Measurements from ENCODE around the gene MAD1L1. TPM values are rescaled to one million over a fixed set of nuclear protein-coding genes. Genes with fewer than 3 reads are reported as not detected.

The MAD1L1 gene
- total and polyA plus RNA-seq, 7 donors: 11.7 to 17.5 (median 15.6) TPM

GRCh38 chr7:1897076-1897860 is 335.5 kb downstream of the MAD1L1 start:
- intact Hi-C loops (cut with DNase I): no loop called here
- WGBS, 3 donors: 85 to 96% (median 95%) methylated on average over 41 of the region's 41 CpGs
- H3K4me3 ChIP-seq: no peak overlapping the region
- peaks cover 28% of the 10 kb centered on the region for H3K4me1 ChIP-seq
- H3K36me3 ChIP-seq (ENCODE audit: insufficient read depth in 1 of 2, low read depth in 1 of 2): peaks cover 0 to 3% of the 10 kb centered on the region in 2 donors
- TF ChIP-seq CTCF (IDR thresholded peaks at IDR 0.05): no peak
- no peaks in the 10 kb centered on the region for H3K9me3 ChIP-seq
- H3K27me3 ChIP-seq (ENCODE audit: insufficient read depth in 3 of 3, low read length in 2 of 3): no peaks in the 10 kb centered on the region
- no peak for ATAC-seq
- peak in 1 of 2 donors; percentile 42 for DNase-seq
- no peak overlapping the region for H3K27ac ChIP-seq

GRCh38 chr7:1895664-1896515 is 336.9 kb downstream of the MAD1L1 start:
- Histone ChIP-seq H3K27me3 (ENCODE audit: insufficient read depth in 3 of 3, low read length in 2 of 3) (no peaks in the 10 kb centered on the region), H3K4me1 (peaks cover 28% of the 10 kb centered on the region), H3K27ac (peak overlapping the region; percentile 24), H3K9me3 (no peaks in the 10 kb centered on the region), H3K4me3 (no peak overlapping the region), H3K36me3 (ENCODE audit: insufficient read depth in 1 of 2, low read depth in 1 of 2) (peaks cover 0 to 3% of the 10 kb centered on the region in 2 donors)
- peak; percentile 50 to 86 for DNase-seq
- TF ChIP-seq CTCF (IDR thresholded peaks at IDR 0.05): no peak
- ATAC-seq: peak; percentile 48 to 91 (median 78)
- WGBS, 3 donors: 55 to 59% (median 57%) methylated on average over 26 to 30 of the region's 30 CpGs
- intact Hi-C loops (cut with DNase I): no loop called here

- Histone ChIP-seq H3K36me3 (ENCODE audit: insufficient read depth in 1 of 2, low read depth in 1 of 2) (peaks cover 0 to 3% of the 10 kb centered on the region in 2 donors), H3K27me3 (ENCODE audit: insufficient read depth in 3 of 3, low read length in 2 of 3) (no peaks in the 10 kb centered on the region), H3K9me3 (no peaks in the 10 kb centered on the region), H3K4me3 (no peak overlapping the region), H3K27ac (peak overlapping the region; percentile 24), H3K4me1 (peaks cover 28% of the 10 kb centered on the region)
- 64 to 74% (median 72%) methylated on average over 15 of the region's 15 CpGs for WGBS, 3 donors
- TF ChIP-seq CTCF (IDR thresholded peaks at IDR 0.05): no peak
- DNase-seq (peak in 1 of 2 donors; percentile 46), ATAC-seq (no peak)
- intact Hi-C loops (cut with DNase I): no loop called here
Measured at GRCh38 chr7:1894906-1895663, 337.7 kb downstream of the MAD1L1 start.

DNA sequence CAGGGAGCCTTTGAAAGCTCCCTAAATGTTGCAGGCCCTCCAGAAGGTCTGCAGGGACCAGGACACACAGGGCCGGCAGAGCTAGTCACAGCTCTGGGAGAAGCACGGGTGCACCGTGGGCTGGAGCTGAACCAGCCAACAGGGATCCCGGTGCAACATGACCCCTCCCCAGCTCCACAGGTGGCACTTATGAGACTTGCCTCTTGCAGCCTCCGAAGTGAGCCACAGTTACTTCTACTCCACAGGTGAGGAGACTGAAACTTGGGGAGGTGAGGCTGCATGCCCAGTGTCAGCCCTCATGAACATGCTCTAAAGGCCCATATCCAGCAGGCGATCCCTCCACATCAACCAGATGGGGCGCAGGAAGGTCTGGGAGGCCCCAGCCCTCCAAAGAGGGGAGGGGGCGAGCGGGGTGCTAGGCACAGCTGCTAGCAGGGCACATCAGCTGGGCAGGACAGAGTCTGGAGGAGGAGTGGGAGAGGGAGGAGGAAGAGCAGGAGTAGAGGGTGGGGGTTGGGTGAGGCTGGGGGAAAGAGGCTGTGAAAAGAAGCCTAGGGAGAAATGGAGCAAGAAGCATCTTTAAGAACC is 338.3 kb downstream of the MAD1L1 start:
- intact Hi-C loops (cut with DNase I): no loop called here

More for the DNA sequence above, 338.3 kb downstream of the MAD1L1 start:
- peak in 1 of 2 donors; percentile 18 for DNase-seq
- Histone ChIP-seq H3K9me3 (no peaks in the 10 kb centered on the region), H3K27ac (no peak overlapping the region), H3K4me3 (no peak overlapping the region), H3K36me3 (ENCODE audit: insufficient read depth in 1 of 2, low read depth in 1 of 2) (peaks cover 0 to 3% of the 10 kb centered on the region in 2 donors), H3K4me1 (peaks cover 25% of the 10 kb centered on the region), H3K27me3 (ENCODE audit: insufficient read depth in 3 of 3, low read length in 2 of 3) (no peaks in the 10 kb centered on the region)
- ATAC-seq: no peak
- 59 to 93% (median 65%) methylated on average over 9 of the region's 9 CpGs for WGBS, 3 donors
- no peak for TF ChIP-seq CTCF (IDR thresholded peaks at IDR 0.05)
